ENCODE data around the gene ZSWIM5.

Gene ZSWIM5

GRCh38 chr1:45221716-45222115, 15.3 kb upstream of the ZSWIM5 start:
- no peak for DNase-seq (ENCODE audit: low read depth in 1 of 2, low spot score in 1 of 2)
- in situ Hi-C loops (cut with HindIII; ENCODE audit: low pct_unique_long_range_greater_than_20kb, low sequenced_read_pairs) = no loop called here
- TF ChIP-seq JUND (IDR thresholded peaks at IDR 0.05; ENCODE audit: low read depth) = no peak

GRCh38 chr1:45216861-45217260, 10.5 kb upstream of the ZSWIM5 start:
- DNase-seq (ENCODE audit: low read depth in 1 of 2, low spot score in 1 of 2) = no peak
- TF ChIP-seq JUND (IDR thresholded peaks at IDR 0.05; ENCODE audit: low read depth) = no peak
- in situ Hi-C loops (cut with HindIII; ENCODE audit: low pct_unique_long_range_greater_than_20kb, low sequenced_read_pairs) = no loop called here

GRCh38 chr1:45216200-45216541, 9.8 kb upstream of the ZSWIM5 start:
- TF ChIP-seq JUND (IDR thresholded peaks at IDR 0.05; ENCODE audit: low read depth) = no peak
- DNase-seq (ENCODE audit: low read depth in 1 of 2, low spot score in 1 of 2) = no peak
- in situ Hi-C loops (cut with HindIII; ENCODE audit: low pct_unique_long_range_greater_than_20kb, low sequenced_read_pairs) = no loop called here

- DNase-seq (ENCODE audit: low read depth in 1 of 2, low spot score in 1 of 2) = no peak
- in situ Hi-C loops (cut with HindIII; ENCODE audit: low pct_unique_long_range_greater_than_20kb, low sequenced_read_pairs) = no loop called here
- no peak for TF ChIP-seq JUND (IDR thresholded peaks at IDR 0.05; ENCODE audit: low read depth)
Observed at GRCh38 chr1:45215485-45216199, 9.2 kb upstream of the ZSWIM5 start.

- DNase-seq (ENCODE audit: low read depth in 1 of 2, low spot score in 1 of 2) = no peak
- TF ChIP-seq JUND (IDR thresholded peaks at IDR 0.05; ENCODE audit: low read depth) = no peak
- in situ Hi-C loops (cut with HindIII; ENCODE audit: low pct_unique_long_range_greater_than_20kb, low sequenced_read_pairs) = no loop called here
Observed at GRCh38 chr1:45213892-45214291, 7.5 kb upstream of the ZSWIM5 start.

- no peak for DNase-seq (ENCODE audit: low read depth in 1 of 2, low spot score in 1 of 2)
- TF ChIP-seq JUND (IDR thresholded peaks at IDR 0.05; ENCODE audit: low read depth) = no peak
- in situ Hi-C loops (cut with HindIII; ENCODE audit: low pct_unique_long_range_greater_than_20kb, low sequenced_read_pairs) = no loop called here
Observed at GRCh38 chr1:45211076-45211475, 4.7 kb upstream of the ZSWIM5 start.

- TF ChIP-seq JUND (IDR thresholded peaks at IDR 0.05; ENCODE audit: low read depth) = no peak
- no peak for DNase-seq (ENCODE audit: low read depth in 1 of 2, low spot score in 1 of 2)
- in situ Hi-C loops (cut with HindIII; ENCODE audit: low pct_unique_long_range_greater_than_20kb, low sequenced_read_pairs) = no loop called here
Observed at GRCh38 chr1:45206808-45207623, 611 bp upstream of the ZSWIM5 start.

- in situ Hi-C loops (cut with HindIII; ENCODE audit: low pct_unique_long_range_greater_than_20kb, low sequenced_read_pairs) = no loop called here
- peak; percentile 43 to 44 for DNase-seq (ENCODE audit: low read depth in 1 of 2, low spot score in 1 of 2)
- TF ChIP-seq JUND (IDR thresholded peaks at IDR 0.05; ENCODE audit: low read depth) = no peak
Observed at GRCh38 chr1:45205011-45205909, 1.1 kb downstream of the ZSWIM5 start.

GRCh38 chr1:45200906-45201500, 5.4 kb downstream of the ZSWIM5 start:
- no peak for DNase-seq (ENCODE audit: low read depth in 1 of 2, low spot score in 1 of 2)
- in situ Hi-C loops (cut with HindIII; ENCODE audit: low pct_unique_long_range_greater_than_20kb, low sequenced_read_pairs) = no loop called here
- no peak for TF ChIP-seq JUND (IDR thresholded peaks at IDR 0.05; ENCODE audit: low read depth)

- DNase-seq (ENCODE audit: low read depth in 1 of 2, low spot score in 1 of 2) = no peak
- no peak for TF ChIP-seq JUND (IDR thresholded peaks at IDR 0.05; ENCODE audit: low read depth)
- in situ Hi-C loops (cut with HindIII; ENCODE audit: low pct_unique_long_range_greater_than_20kb, low sequenced_read_pairs) = no loop called here
Observed at GRCh38 chr1:45200435-45200834, 6.0 kb downstream of the ZSWIM5 start.

GRCh38 chr1:45198185-45198584, 8.2 kb downstream of the ZSWIM5 start:
- in situ Hi-C loops (cut with HindIII; ENCODE audit: low pct_unique_long_range_greater_than_20kb, low sequenced_read_pairs) = no loop called here
- no peak for DNase-seq (ENCODE audit: low read depth in 1 of 2, low spot score in 1 of 2)
- no peak for TF ChIP-seq JUND (IDR thresholded peaks at IDR 0.05; ENCODE audit: low read depth)

GRCh38 chr1:45196863-45197262, 9.5 kb downstream of the ZSWIM5 start:
- no peak for TF ChIP-seq JUND (IDR thresholded peaks at IDR 0.05; ENCODE audit: low read depth)
- DNase-seq (ENCODE audit: low read depth in 1 of 2, low spot score in 1 of 2) = peak in 1 of 2 experiments; percentile 73
- in situ Hi-C loops (cut with HindIII; ENCODE audit: low pct_unique_long_range_greater_than_20kb, low sequenced_read_pairs) = no loop called here
